Measurements from ENCODE around the gene GPR137B. TPM values are rescaled to one million over a fixed set of nuclear protein-coding genes. Genes with fewer than 3 reads are reported as not detected.

The GPR137B gene
- total and polyA plus RNA-seq, 2 experiments from 2014 or later = 0.87 to 3.0 TPM

DNA sequence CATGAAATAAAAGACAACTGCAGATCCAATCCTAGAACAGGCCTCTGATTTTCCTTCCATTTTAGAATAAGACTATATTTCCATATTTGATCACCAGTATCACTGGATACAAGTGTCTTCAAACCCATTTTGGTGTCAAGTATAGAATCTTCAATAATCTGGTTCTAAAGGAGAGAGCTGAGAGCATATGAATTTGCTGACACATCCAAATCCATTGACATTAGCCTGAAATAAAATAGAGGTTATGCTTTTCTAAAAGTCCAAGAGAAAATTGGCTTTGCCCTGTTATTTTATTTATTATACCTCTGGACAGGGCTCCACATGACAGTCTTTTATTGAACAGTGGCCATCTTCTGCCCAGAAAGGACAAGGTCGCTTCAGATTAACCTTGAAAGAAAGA lies 110.8 kb downstream of the GPR137B start:
- DNase-seq (ENCODE audit: low read depth in 1 of 2, low spot score in 1 of 2) = no peak
- no peaks in the 10 kb centered on the region for H3K27me3 ChIP-seq
- H3K27ac ChIP-seq = no peak overlapping the region
- H3K9me3 ChIP-seq (ENCODE audit: low read depth) = no peaks in the 10 kb centered on the region
- no peak for TF ChIP-seq CTCF (IDR thresholded peaks at IDR 0.05; ENCODE audit: low read depth, low read length)
- no peaks in the 10 kb centered on the region for H3K36me3 ChIP-seq
- H3K4me3 ChIP-seq = no peak overlapping the region
- peaks cover 7% of the 10 kb centered on the region for H3K4me1 ChIP-seq (ENCODE audit: low read depth)

- TF ChIP-seq CTCF (IDR thresholded peaks at IDR 0.05; ENCODE audit: low read depth, low read length) = no peak
- H3K27me3 ChIP-seq = no peaks in the 10 kb centered on the region
- no peaks in the 10 kb centered on the region for H3K9me3 ChIP-seq (ENCODE audit: low read depth)
- DNase-seq (ENCODE audit: low read depth in 1 of 2, low spot score in 1 of 2) = no peak
- H3K36me3 ChIP-seq = no peaks in the 10 kb centered on the region
- H3K4me3 ChIP-seq = no peak overlapping the region
- no peak overlapping the region for H3K27ac ChIP-seq
- peaks cover 7% of the 10 kb centered on the region for H3K4me1 ChIP-seq (ENCODE audit: low read depth)
Observed at GRCh38 chr1:236253918-236254637, 111.7 kb downstream of the GPR137B start.

DNA sequence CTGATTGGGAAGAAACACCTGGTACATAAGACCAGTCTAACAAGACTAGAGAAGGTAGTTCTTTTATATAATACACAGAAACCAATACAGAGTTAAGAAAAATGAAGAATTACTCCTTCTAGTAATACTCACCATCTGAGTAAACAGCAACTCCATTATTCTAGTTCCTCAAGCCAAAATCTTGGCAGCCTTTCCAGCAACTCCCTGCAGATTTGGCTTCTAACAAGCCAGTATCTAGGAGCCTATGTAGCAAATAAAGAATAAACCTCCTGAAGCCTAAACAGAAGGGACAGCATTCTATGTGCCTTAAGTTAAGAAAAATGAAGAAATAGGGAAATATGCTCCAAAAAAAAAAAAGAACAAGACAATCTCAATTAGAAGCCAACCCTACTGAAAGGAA lies 114.9 kb downstream of the GPR137B start:
- H3K9me3 ChIP-seq (ENCODE audit: low read depth) = no peaks in the 10 kb centered on the region

GRCh38 chr1:236258114-236258622 lies 115.8 kb downstream of the GPR137B start:
- TF ChIP-seq CTCF (IDR thresholded peaks at IDR 0.05; ENCODE audit: low read depth, low read length) = no peak
- no peak overlapping the region for H3K27ac ChIP-seq
- DNase-seq (ENCODE audit: low read depth in 1 of 2, low spot score in 1 of 2) = no peak
- no peaks in the 10 kb centered on the region for H3K36me3 ChIP-seq
- H3K4me3 ChIP-seq = no peak overlapping the region
- H3K9me3 ChIP-seq (ENCODE audit: low read depth) = no peaks in the 10 kb centered on the region
- H3K27me3 ChIP-seq = no peaks in the 10 kb centered on the region
- H3K4me1 ChIP-seq (ENCODE audit: low read depth) = no peaks in the 10 kb centered on the region

More for the DNA sequence above, 114.9 kb downstream of the GPR137B start:
- no peak for TF ChIP-seq CTCF (IDR thresholded peaks at IDR 0.05; ENCODE audit: low read depth, low read length)
- no peak overlapping the region for H3K4me3 ChIP-seq
- no peaks in the 10 kb centered on the region for H3K4me1 ChIP-seq (ENCODE audit: low read depth)
- no peaks in the 10 kb centered on the region for H3K36me3 ChIP-seq
- no peak overlapping the region for H3K27ac ChIP-seq
- no peaks in the 10 kb centered on the region for H3K27me3 ChIP-seq
- DNase-seq (ENCODE audit: low read depth in 1 of 2, low spot score in 1 of 2) = peak in 1 of 2 donors; percentile 45

Other genes with a start within 250 kb of the GPR137B start
- gene NID1, start 77.4 kb upstream of the GPR137B start, total RNA-seq = 30.5 and 54.3 TPM in 2 replicates
- 32.1 and 52.1 TPM in 2 replicates for gene NID1, start 77.4 kb upstream of the GPR137B start, polyA plus RNA-seq
- 2.2 and 3.0 TPM in 2 replicates for gene ERO1B, start 139.4 kb downstream of the GPR137B start, total RNA-seq
- 2.3 and 2.7 TPM in 2 replicates for gene ERO1B, start 139.4 kb downstream of the GPR137B start, polyA plus RNA-seq